HG03457 (cell line): Measurements from ENCODE around the gene ATP13A1.

Experiments
- ATAC-seq: cut with Tn5 transposase; IDR thresholded peaks from one replicate; pipeline ENCODE4 v1.9.1; 2021; ENCODE audit warnings: moderate number of reproducible peaks; ENCODE audit not compliant: unreplicated experiment

The ATP13A1 gene

GRCh38 chr19:19645233-19645870, 18.1 kb downstream of the ATP13A1 start:
- no peak for ATAC-seq

GRCh38 chr19:19644054-19644388, 19.5 kb downstream of the ATP13A1 start:
- no peak for ATAC-seq

- ATAC-seq = peak; percentile 49
Measured at GRCh38 chr19:19643158-19644053, 20.1 kb downstream of the ATP13A1 start, which contains the start of gene GMIP. TSS of gene GMIP (minus strand) at chr19:19643657. CDS start at chr19:19643529, 128 bp downstream.

DNA sequence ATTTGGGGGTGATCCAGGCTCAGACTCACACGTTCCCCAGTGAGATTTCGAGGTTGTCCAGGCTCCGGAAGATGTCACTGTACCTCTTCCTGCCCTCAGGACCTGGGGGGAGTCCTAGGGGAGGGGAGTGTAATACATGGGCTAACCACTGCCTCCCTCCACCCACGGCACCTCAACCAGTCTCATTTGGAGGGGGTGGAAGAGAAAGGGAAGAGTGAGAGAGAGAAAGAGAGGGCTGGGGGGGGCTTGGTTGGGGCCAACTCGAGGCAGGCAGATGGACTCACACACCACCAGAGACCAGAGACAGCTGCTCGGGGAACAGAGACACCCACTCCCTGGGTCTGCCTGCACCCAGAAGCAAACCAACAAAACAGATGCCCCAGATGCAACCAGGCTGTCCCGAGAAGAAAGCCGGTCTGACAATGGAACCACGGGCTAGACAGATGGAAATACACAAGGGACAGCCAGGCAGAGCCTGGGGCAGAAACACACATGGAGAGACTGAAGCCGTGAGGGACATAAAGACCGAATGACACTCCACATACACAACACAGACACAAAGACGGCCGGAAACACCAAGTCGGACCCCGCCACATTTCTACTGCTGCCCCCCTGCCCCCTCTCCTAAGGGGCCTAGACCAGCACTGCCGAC, 20.8 kb downstream of the ATP13A1 start:
- ATAC-seq = no peak

DNA sequence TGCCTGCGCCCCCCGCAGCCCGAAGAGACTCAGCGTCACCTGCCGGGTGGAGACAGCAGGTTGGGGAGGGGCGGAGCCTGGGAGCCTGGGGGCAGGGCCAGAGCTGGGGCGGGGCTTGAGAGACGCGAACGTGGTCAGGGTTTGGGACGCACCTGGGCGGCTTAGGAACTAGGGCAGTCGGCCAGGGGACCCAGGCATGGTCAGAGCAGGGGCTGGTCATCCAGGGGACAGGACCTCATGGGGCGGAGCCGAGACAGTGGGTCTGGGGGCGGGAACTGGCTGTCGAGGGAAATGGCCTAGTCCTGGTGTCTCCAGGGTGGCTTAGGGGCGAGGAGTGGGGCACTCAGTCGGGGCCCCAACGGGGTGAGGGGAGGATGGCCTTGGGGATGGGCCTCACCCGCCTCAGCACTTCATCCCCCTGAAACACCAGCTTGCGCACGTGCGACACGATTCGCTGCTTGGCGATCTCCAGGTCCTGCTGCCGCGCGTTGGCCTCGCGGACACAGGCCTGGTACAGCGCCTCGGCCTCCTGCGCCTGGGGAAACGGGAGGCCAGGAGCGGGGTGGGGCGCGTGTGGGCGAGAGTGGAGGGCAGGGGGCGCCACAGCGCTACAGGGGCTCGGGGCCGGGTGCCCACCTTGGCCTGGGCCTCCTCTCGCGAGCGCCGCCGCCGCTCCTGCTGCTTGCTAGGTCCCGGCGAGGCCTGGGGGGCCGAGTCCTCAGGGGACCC, 25.8 kb downstream of the ATP13A1 start:
- ATAC-seq = no peak

DNA sequence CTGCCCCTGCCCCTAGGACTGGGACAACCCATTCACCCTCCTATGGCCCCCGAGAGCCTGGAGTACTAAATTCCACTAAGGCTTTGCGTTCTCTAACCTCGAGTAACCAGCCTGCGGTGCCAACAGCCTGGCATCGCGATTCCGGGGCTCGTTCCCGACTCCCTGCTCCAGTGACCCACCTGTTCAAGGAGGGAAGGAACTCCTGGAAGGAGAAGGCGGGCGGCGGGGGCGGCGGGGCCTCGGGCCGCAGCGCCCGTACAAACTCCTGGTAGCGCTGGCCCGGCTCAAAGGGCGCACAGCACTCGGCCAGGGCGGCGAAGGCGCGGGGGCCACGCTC, 26.3 kb downstream of the ATP13A1 start:
- ATAC-seq = no peak

DNA sequence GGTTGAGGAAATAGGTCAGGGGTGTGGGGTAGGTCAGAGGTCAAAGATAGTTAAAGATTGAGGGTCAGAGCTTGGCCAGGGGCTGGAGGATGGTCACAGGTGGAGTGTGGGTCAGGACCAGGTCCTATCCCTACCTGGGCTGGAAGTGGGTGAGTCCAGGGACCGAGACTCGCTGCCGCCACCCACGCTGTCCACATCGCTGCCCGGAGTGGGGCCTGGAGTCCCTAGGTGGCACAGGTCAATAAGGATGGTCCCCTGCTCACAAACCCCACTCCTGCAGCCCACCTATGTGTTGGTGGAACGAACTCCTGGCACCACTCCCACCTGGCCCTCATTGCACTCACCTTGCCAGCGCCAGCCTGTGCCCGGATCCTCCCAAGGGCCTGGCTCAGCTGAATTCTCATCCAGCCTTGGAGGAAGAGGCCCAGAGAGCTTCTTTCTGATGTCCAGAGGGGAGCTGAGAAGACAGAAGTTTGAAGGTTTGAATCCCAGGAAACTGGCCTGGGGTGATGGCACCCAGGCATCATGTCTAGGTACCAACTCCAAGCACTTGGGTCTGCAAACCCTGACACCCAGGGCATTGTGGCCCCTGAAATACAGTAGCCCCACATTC, 26.8 kb downstream of the ATP13A1 start:
- ATAC-seq = no peak

- no peak for ATAC-seq
Measured at GRCh38 chr19:19635313-19635702, 28.2 kb downstream of the ATP13A1 start.

GRCh38 chr19:19634516-19635312, 28.8 kb downstream of the ATP13A1 start:
- ATAC-seq = no peak

- ATAC-seq = no peak
Measured at GRCh38 chr19:19633711-19634515, 29.6 kb downstream of the ATP13A1 start.

DNA sequence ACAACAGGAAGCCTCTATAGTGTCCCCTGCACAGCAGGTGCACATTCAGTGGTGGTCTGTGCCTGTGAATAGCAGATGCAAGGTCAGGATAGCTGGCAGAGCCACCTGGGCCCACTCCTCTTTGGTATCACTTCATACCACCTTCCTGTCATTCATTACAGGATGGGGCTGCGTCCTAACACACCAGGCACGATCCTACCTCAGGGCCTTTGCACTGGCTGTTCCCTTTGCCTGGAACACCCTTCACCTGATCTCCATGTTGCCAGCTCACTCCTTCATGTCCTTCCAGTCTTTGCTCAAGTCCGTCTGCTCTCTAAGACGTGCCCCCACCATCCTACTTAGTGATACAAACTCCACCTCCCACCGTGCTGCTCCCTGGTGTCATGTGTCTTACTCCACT, 30.8 kb downstream of the ATP13A1 start:
- ATAC-seq = no peak

DNA sequence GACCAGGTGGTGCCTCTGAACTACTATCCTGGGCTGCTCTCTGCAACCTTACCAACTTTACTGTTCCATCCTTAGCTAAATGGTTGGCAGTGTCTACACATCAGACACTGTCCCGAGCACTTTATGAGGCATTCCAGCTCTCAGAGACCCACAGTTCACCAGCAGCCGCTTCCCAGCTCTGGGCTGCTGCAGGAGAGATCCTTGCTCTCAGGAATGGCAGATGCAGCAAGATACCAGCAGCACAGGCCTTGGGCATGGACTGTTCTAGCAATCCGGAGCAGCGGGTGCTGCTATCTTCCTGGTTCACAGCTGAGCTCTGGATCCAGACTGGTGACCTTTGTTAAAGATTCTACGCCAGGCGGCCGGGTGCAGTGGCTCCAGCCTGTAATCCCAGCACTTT, 32.1 kb downstream of the ATP13A1 start:
- no peak for ATAC-seq

GRCh38 chr19:19630426-19630825, 33.0 kb downstream of the ATP13A1 start:
- ATAC-seq = no peak

- ATAC-seq = no peak
Measured at GRCh38 chr19:19630062-19630414, 33.4 kb downstream of the ATP13A1 start.

DNA sequence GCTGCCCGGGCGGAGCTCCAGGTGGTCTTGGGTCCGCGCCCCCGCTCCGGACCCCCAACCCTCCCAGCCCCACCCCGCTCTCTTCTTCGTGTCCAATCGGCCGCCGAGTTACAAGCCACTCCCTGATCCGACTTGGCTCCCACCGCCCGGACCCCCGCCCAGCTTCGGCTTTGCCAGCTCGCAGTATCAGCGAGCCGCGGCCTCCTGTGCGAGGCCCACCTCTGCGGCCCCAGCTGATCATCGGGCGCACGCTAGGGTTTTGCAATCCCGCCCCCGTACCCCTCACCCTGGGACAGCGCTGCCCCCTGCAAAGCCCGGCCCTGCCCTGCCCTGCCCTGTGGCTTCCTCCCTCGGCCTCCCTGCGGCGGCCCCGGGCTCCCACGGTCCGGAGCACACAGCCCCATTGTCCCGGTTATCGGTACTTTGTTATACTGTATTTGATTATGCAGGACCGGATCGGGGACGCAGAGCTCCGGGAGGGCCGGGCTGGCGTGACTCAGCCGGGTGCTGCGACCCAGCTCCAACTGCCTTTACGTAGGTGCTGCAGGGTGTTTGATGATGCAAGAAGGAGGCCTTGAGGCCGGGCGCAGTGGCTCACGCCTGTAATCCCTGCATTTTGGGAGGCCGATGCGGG, 34.9 kb downstream of the ATP13A1 start:
- ATAC-seq = no peak

GRCh38 chr19:19627621-19628500, 35.6 kb downstream of the ATP13A1 start, which contains the start of gene LPAR2:
TSS of gene LPAR2 (minus strand) at chr19:19628220. CDS start at chr19:19627275, 945 bp downstream.
- no peak for ATAC-seq

DNA sequence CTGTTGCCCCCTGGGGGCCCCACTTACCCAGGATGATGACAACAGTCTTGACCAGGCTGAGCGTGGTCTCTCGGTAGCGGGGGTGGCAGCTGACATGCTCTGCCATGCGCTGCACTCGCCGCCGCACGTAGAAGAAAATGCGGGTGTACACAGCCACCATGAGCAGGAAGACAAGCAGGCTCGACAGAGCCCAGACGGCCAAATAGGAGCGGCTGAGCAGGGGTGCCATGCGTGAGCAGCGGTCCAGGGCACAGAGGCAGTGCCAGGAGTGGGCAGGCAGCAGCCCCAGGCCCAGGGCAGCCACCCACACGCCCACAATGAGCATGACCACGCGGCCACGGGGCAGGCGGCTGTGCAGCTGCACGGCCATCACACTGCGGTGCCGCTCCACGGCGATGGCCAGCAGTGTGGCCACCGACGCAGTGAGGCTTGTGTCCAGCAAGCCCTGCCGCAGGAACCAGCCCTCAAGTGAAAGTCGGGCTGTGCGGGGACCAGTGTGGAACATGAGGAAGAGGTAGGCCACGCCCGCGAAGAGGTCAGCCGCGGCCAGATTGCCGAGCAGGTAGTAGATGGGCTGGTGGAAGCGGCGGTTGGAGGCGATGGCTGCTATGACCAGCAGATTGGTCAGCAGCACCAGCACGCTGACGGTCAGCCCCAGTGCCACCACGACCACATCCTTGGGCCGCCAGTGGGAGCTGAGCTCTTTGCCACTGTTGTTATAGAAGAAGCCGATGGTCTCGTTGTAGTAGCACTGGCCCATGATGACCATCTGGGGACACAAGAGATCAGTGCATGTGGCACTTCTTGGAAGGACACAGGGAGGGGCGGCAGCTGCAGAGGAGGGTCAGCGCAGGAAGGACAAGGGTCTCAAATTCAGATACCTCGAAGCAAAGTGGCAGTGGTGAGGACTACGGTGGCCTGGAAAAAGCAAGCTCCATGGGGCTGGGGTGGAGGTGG, 36.7 kb downstream of the ATP13A1 start:
- no peak for ATAC-seq
